HG02678 (cell line): ENCODE data around the gene CRY1.
A peak's percentile ranks its signal among the peaks of the same experiment; 100 is the strongest.

ENCODE experiments used
- ATAC-seq: cut with Tn5 transposase; IDR thresholded peaks from one replicate; pipeline ENCODE4 v1.9.1; 2021; ENCODE audit warnings: mild to moderate bottlenecking, moderate library complexity; ENCODE audit not compliant: unreplicated experiment

CRY1 gene

GRCh38 chr12:107093417-107094182 is at the start of gene CRY1:
CRY1 (minus strand) TSS chr12:107093549; CDS start chr12:107092961, 588 bp downstream.
- ATAC-seq, result peak; percentile 89

GRCh38 chr12:107139787-107140186 is 46.4 kb upstream of the CRY1 start:
- ATAC-seq, result no peak

- no peak for ATAC-seq
Measured at GRCh38 chr12:107138990-107139389, 45.6 kb upstream of the CRY1 start.

- ATAC-seq, result no peak
Measured at GRCh38 chr12:107135177-107135576, 41.8 kb upstream of the CRY1 start.

DNA sequence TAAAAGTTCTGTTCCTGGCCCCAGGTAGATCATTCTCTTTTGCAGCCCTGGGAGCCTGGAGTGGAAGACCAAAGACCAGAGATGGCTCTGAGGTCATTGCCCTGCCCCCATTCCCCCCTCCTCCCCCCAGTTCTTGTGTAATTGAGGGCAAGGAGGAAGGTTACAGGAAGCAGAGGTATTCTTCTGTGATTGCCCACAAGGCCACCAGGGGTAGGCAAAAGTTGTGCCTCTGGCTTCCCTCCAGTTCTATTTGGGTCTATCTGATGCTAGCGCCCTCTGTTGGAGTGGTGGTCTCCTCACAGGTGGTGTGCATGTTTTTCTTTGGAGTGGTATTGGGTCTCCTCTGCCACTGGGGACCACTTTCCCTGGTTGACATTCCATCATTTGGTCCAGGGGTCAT is 41.2 kb upstream of the CRY1 start:
- no peak for ATAC-seq

- no peak for ATAC-seq
Measured at GRCh38 chr12:107133462-107133861, 40.1 kb upstream of the CRY1 start.

- ATAC-seq, result no peak
Measured at GRCh38 chr12:107131832-107132616, 38.7 kb upstream of the CRY1 start.

DNA sequence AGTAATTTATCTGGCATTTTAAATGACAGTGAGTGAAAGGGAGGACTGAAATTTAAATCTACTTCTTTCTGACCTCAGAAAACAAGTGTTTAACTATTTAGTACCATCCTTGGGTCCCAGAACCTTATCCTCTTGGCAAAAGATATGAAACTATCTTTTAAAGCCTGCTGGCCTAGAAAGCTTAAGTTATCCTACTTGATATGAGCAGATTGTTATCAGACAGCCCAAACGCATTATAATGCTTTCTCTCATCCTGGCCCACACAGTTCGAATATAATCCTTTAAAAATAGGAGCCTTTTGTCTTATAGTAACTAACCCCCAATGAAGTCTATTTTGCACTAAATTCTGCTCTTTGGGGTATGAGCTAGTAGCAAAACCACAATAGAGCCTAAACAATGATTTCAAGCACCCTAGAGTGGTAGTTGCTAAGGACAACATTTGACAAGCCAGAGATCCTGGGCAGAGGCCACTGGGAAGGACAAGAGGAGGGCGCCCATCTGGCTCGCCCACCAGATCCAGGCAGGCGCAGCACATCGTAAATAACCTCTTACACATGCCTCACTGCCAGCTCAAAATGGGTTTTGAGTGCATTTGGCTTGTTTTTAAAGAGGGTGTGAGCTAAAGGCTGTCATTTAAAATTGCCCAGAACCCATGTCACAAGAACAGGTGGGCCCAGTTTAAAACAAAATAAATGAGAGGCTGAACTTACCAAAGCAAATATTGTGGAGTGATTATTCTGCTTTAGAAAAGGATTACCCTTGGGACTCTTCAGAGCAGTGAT is 37.7 kb upstream of the CRY1 start:
- no peak for ATAC-seq

DNA sequence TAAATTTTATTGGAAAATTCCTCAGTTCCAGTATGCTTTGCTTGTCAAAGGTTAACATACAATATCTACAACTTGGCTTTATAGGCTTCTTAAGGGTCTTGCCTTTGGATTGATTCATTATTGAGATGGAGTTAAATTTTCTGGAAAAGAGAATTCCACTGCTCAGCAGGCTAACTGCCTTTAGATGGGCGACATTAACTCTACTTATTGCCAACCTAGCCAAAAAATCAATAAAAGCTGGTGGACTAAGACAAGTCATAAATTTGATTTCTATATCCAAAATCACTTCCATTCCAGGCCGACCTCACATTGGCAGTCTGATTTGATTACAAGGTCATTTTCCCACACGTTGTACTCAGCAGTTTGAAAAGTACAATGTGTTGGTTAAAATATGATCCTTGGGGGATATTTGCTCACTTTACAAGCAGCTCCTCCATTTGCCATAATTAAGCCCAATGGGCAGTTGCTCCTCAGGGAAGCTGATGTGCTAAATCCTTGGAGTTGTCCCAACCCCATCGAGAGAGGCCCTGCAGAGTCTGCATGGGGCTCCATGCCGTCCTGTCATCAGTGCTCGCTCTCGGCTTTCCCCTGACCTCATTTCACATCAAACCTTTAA is 36.1 kb upstream of the CRY1 start:
- ATAC-seq, result no peak

- no peak for ATAC-seq
Measured at GRCh38 chr12:107127482-107128430, 34.4 kb upstream of the CRY1 start.

- no peak for ATAC-seq
Measured at GRCh38 chr12:107126796-107127481, 33.6 kb upstream of the CRY1 start.

DNA sequence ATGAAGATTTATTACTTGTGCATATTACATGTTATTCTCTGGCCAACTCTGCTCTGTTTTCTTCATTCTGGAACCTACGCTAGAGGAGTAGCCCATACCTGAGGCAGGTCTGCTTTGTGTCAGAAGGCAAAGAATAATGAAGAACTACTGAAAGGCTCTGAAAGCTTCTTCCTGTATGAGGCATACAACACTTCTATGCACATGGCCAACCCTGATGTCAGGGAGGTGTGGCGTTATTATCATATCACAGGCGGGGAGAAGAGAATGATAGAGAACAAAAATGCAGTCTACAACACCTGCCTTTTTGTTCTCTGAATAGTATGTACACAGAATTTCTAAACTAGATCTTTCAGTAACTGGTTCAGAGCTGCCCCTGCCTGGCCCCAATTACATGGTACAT is 32.5 kb upstream of the CRY1 start:
- ATAC-seq, result no peak

DNA sequence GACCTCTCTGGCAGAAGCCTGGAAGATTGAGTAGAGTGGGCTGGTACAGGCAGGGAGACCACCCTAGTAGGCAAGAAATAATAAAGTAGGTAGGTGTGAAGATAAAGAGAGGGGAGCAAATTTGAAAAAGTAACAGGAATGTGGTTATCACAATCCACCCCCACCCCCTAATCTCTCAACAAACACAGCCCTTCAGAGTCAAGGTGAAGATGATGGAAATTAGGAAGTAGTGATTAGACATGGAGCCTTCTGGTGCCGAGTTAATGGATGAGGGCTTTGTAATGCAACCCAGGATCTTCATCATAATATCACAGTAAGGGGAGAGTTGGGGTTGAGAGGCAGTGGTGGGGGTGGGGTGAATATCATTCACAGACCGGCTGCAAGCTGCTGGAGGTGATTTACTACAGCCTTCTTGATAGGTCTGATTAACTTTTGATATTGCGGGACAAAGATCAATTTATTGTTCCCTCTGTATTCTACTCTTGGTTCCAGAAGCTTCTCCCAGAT is 29.2 kb upstream of the CRY1 start:
- no peak for ATAC-seq

DNA sequence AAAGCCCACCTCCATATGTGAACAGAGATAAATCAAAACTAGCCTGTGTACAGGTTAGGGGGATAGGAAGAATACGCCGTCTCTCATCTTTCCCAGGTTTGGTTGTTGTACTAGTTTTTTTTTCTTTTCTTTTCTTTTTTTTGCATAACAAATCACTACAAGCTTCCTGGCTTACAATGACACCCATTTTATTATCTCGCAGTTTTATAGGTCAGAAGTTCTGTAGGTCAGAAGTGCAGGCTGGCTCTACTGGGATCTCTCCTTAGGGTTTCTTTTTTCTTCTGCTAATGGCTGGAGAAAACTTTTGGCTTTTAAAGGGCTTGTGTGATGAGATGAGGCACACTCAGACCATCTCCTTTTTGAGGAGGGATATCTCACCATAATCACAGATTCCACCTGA is 25.7 kb upstream of the CRY1 start:
- ATAC-seq, result no peak

DNA sequence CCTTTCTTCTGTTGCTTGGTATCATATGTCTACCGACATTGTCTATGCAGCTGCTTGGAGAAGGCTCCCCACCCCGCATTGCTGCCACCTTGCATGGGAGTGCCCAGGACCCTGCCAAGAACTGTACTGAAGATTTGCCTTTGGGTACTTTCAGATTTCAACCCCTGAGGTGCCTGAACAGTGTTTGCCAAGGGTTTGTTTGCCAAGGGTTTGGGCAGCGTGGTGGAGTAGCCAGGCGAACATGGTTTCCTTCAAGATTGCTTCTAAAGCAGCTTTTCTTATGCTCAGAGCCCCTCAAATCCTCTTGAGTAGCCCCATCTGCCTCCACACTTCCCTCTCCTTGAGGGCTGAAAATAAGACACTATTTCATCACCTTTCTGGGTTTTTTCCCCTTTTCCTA is 25.3 kb upstream of the CRY1 start:
- no peak for ATAC-seq

GRCh38 chr12:107115119-107115518 is 21.8 kb upstream of the CRY1 start:
- ATAC-seq, result no peak

DNA sequence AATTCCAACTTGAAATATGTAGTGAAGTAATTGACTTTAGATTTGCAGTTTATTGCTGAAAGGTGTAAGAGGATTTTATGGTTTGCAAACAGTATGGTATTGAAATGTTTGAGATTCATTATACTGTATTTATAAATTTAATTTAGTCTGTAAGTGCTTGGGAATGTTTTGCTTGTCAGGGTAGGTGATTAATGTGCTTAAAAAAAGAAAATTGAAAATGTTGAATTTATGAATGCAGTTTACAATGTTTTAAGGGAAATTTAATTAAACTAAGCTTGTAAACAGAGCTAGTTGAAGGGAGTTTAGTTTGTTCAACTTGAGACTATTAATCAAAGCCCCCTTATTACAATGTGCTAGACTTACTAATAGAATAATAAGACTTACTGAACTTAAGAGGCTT is 18.0 kb upstream of the CRY1 start:
- ATAC-seq, result no peak

- no peak for ATAC-seq
Measured at GRCh38 chr12:107109726-107110719, 16.7 kb upstream of the CRY1 start.
